ENCODE data around the gene RNU5B-1.

RNU5B-1 gene

DNA sequence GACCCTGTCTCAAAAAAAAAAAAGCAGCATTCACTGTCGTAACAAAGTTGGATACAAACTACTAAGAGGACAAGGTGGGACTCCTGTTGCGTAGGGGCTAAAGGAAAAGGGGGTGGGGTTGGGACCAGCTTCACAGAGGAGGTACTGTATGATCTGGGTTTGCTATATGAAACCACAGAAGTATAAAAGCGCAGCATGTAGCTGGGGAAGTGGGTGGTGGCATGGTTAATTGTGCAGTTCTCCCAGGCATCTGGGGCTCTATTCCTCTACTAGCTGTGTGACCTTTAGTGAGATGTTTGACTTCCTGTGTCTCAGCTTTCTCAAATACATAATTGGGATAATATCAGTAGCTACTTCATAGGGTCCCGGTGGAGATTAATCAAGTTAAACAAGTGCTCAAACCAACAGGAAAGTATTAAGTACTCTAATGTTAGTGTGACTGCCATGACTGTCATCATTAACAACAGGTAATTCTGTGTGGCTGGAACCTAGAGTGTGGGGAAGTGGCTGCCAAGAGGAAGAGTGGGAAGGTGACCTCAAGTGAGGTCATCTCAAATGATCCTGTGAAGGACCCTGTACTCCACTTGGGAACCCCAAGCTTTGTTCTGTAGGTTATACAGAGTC is 29.3 kb upstream of the RNU5B-1 start:
- TF ChIP-seq POLR2AphosphoS5 (IDR thresholded peaks at IDR 0.05; ENCODE audit: low read depth, low read length) (no peak), POLR2A (IDR thresholded peaks at IDR 0.05; ENCODE audit: low read depth, low read length) (no peak), TAF1 (IDR thresholded peaks at IDR 0.05; ENCODE audit: borderline replicate concordance, low read depth, low read length) (no peak)
- DNase-seq (ENCODE audit: insufficient read length): no peak
- no peak for FAIRE-seq

DNA sequence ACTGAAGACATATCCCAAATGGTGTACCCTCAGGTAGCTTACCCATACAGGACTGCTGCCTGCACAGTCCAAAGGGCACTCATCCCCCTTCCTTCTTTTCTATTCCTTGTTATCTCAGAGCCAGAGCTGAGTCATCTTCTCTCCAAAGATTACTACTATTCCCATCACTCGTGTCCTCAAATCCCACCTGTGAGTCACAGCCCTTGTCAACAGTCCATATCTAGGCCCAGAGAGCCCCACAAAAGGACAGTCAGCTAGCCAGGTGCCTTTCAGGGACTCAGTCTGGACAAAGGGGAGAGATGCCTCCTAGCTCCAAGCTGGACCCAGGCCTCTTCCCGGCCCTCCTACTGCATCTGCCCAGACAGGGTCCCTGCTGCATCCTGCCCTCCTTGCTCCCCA is 28.8 kb upstream of the RNU5B-1 start:
- FAIRE-seq (no peak), DNase-seq (ENCODE audit: insufficient read length) (no peak)
- no peak for TF ChIP-seq POLR2AphosphoS5 (IDR thresholded peaks at IDR 0.05; ENCODE audit: low read depth, low read length)
- no peak for TF ChIP-seq TAF1 (IDR thresholded peaks at IDR 0.05; ENCODE audit: borderline replicate concordance, low read depth, low read length)
- TF ChIP-seq POLR2A (IDR thresholded peaks at IDR 0.05; ENCODE audit: low read depth, low read length): no peak

DNA sequence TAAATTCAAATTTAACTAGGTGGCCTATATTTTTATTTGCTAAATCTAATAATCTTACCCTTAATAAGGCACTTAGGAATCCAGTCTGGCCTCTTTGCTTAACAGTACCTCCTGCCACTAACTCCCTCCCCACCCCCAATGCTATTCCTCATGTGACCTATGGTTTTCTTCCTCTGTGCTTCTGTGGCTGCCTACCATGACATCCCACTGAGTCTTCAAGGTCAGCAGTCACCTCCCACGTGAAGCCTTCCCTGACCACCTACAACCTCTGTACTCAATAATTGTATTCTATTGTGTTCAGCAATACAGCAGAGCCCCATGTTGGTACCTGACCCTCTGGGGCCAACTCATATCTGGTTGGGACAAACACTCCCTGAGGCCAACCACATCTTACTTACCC is 27.5 kb upstream of the RNU5B-1 start:
- no peak for TF ChIP-seq POLR2A (IDR thresholded peaks at IDR 0.05; ENCODE audit: low read depth, low read length)
- TF ChIP-seq POLR2AphosphoS5 (IDR thresholded peaks at IDR 0.05; ENCODE audit: low read depth, low read length): no peak
- no peak for TF ChIP-seq TAF1 (IDR thresholded peaks at IDR 0.05; ENCODE audit: borderline replicate concordance, low read depth, low read length)
- DNase-seq (ENCODE audit: insufficient read length): no peak
- FAIRE-seq: no peak

DNA sequence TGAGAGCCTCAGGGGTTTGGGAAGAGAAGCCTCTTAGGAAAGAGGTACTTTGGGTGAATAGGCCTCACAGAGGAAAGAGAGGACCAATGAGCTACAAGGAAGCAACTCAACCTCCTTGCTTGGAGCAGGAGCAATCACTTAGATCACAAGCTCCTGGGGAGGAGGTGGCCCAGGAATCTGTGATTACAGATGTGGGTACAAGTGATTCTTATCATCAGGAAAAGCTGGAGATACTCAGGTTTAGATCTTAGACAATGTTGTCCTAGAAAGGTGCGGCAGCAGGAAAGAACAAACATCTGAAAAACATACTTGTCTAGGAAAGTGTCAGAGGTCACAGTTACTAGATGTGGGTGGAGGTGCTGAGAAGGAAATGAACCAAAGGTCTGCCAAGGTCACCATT is 26.0 kb upstream of the RNU5B-1 start:
- DNase-seq (ENCODE audit: insufficient read length): no peak
- TF ChIP-seq POLR2AphosphoS5 (IDR thresholded peaks at IDR 0.05; ENCODE audit: low read depth, low read length) (no peak), TAF1 (IDR thresholded peaks at IDR 0.05; ENCODE audit: borderline replicate concordance, low read depth, low read length) (no peak), POLR2A (IDR thresholded peaks at IDR 0.05; ENCODE audit: low read depth, low read length) (no peak)
- FAIRE-seq: no peak

DNA sequence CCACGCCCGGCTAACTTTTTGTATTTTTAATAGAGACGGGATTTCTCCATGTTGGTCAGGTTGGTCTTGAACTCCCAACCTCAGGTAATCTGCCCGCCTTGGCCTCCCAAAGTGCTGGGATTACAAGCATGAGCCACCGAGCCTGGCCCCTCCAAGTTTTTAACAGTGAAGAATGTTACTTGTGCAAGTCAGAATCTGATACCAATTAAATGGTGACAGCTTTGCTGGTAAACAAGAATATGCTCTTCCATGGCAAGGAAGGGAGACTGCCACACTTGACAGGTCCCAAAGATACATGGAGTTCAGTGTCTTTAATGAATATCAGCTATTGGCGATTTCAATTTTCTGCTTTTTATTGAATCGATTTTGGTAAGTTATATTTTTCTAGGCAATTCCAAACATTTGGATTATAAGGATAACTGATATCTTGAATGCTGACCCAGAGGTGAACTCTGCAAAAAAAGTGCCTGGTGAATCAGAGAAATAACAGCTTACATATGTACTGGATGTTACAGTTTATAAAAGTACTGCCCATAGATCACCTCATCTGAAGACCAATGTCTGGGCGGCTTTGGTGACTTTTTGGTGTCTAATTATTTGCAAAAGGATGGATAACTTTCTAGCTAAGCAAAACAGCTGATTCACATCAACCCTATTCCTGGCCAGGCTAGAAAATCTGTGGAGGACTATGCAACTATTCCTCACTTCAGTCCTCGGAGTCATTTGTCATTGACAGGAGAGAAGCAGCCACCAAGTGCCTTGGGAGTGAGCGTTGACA is 19.0 kb upstream of the RNU5B-1 start:
- FAIRE-seq: no peak
- no peak for TF ChIP-seq POLR2AphosphoS5 (IDR thresholded peaks at IDR 0.05; ENCODE audit: low read depth, low read length)
- TF ChIP-seq TAF1 (IDR thresholded peaks at IDR 0.05; ENCODE audit: borderline replicate concordance, low read depth, low read length): no peak
- TF ChIP-seq POLR2A (IDR thresholded peaks at IDR 0.05; ENCODE audit: low read depth, low read length): no peak
- no peak for DNase-seq (ENCODE audit: insufficient read length)

DNA sequence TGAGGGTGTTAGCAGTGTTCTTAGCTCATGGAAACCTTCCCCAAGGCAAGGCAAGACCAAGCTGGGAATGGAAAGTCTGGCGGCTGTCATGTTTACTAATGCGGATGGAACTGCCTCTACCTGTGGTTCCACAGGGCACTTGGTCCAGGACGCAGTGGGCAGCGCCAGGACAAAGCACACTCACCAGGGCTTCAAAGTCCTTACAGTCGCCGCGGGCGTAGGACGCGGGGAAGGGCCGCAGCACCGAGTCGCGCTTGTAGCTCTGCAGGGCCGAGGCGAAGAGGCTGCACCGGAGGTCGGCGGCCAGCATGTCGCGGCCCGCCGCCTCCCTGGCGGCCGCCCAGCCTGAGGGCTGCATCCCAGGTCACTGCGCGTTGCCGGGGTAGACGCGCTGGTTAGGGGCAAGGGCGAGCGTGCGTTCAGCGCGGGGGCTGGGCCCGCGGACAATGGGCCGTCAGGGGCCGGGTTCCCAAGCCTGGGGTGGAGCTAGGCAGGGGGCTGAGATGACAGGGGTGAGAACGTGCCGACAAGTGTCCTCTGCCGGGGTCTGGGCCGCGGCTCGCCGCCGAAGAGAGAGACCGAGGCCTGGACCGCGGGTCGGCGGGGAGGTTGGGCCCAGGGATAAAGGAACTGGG is 18.3 kb upstream of the RNU5B-1 start:
- no peak for TF ChIP-seq TAF1 (IDR thresholded peaks at IDR 0.05; ENCODE audit: borderline replicate concordance, low read depth, low read length)
- TF ChIP-seq POLR2AphosphoS5 (IDR thresholded peaks at IDR 0.05; ENCODE audit: low read depth, low read length): no peak
- TF ChIP-seq POLR2A (IDR thresholded peaks at IDR 0.05; ENCODE audit: low read depth, low read length): no peak
- DNase-seq (ENCODE audit: insufficient read length) (no peak), FAIRE-seq (peak; percentile 60)

DNA sequence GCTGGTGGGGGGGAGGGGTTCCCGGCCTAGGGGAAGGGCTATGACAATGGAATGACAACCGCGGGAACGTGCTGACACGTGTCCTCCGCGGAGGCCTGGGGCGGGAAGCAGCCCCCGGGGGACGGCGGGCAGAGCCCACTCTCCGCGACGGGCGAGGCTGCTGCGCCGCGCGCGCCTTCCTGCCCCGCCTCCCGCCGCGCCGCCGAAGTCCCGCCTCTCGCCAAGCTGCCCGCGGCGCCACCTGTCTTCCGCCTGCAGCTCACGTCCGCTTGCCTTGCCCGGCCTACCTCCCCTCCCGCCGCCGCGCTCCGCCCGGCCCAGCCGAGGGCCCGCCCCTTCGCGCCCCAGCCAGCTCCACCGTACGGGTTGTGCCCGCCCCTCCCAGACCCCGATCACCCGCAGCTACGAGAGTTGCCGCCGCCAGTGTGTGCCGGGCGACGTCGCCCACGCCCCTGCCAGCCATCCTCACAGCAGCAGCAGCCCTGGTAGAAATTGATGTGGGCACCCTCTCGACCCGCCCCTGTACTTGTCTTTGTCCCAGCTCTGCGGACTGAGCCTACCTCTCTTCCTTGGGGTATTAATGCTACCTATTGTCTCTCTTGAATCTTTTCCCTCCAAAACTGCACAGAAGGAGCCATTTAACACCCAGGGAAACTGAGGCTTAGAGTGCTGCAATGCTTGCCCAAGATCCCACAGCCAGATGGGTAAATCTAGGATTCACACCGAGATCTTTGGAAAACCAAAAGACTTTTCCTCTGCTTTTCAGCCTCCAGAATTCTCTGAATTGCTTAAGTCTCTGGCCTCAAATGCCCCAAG is 17.6 kb upstream of the RNU5B-1 start, which contains the start of gene PARP16:
PARP16 (minus strand) TSS at position 180 of the 816 bp plus-strand sequence. CDS start 457 bp downstream, outside the sequence.
- peak; percentile 79 for DNase-seq (ENCODE audit: insufficient read length)
- TF ChIP-seq POLR2AphosphoS5 (IDR thresholded peaks at IDR 0.05; ENCODE audit: low read depth, low read length) (peak; percentile 55; the same call in 1 of the 2 replicates), TAF1 (IDR thresholded peaks at IDR 0.05; ENCODE audit: borderline replicate concordance, low read depth, low read length) (no peak), POLR2A (IDR thresholded peaks at IDR 0.05; ENCODE audit: low read depth, low read length) (peak; percentile 76)
- peak; percentile 93 for FAIRE-seq

DNA sequence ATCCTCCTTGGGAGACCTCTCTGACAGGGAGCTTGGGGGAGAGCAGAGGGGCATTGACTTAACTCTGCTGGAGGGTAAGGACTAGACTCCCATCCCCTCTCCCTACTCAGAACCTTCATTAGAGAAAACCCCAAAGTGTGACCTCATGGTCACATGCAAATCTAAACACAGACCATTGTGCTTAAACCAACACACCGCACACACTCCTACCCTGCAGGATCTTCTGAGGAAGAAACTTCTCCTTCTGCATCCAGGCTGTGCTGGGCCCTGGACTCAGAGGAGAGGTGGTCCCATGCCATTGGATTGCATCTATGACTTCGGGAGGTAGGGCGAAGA is 17.0 kb upstream of the RNU5B-1 start:
- TF ChIP-seq POLR2A (IDR thresholded peaks at IDR 0.05; ENCODE audit: low read depth, low read length) (no peak), POLR2AphosphoS5 (IDR thresholded peaks at IDR 0.05; ENCODE audit: low read depth, low read length) (no peak), TAF1 (IDR thresholded peaks at IDR 0.05; ENCODE audit: borderline replicate concordance, low read depth, low read length) (no peak)
- FAIRE-seq (no peak), DNase-seq (ENCODE audit: insufficient read length) (no peak)

DNA sequence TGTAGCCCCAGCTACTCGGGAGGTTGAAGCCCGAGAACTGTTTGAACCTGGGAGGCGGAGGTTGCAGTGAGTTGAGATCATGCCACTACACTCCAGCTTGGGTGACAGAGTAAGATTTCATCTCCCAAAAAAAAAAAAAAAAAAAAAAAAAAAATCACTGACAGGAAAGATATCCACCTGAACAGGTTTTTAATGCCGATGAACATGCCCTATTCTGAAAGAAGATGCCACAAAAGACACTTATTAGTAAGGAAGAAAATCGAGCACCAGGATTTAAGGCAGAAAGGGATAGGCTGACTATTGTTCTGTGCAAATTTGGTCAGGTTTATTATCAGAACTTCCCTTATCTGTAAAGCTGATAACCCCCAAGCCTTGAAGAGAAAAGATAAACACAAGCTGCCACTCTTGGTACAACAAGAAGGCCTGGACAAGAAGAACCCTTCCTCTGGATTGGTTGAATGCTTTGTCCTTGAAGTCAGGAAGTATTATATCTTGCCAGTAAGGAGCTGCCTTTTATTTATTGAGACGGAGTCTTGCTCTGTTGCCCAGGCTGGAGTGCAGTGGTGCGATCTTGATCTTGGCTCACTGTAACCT is 15.1 kb upstream of the RNU5B-1 start:
- TF ChIP-seq TAF1 (IDR thresholded peaks at IDR 0.05; ENCODE audit: borderline replicate concordance, low read depth, low read length) (no peak), POLR2AphosphoS5 (IDR thresholded peaks at IDR 0.05; ENCODE audit: low read depth, low read length) (no peak), POLR2A (IDR thresholded peaks at IDR 0.05; ENCODE audit: low read depth, low read length) (no peak)
- DNase-seq (ENCODE audit: insufficient read length) (no peak), FAIRE-seq (no peak)

DNA sequence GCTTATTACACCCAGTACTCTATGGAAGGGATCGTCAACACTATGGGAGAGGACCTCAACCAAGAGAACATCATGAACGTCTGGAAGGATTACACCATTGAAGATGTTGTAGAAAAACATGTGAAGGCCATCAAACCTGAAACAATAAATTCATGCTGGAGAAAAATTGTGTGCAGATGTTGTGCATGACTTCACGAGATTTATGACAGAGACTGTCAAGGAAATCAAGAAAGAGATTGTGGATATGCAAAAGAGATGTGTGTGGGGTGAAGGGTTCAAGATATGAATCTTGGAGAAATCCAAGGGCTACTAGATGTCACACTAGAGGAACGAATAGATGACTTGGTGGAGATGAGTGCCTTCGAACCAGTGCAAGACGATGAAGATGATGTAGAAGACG is 14.2 kb upstream of the RNU5B-1 start:
- FAIRE-seq (no peak), DNase-seq (ENCODE audit: insufficient read length) (no peak)
- TF ChIP-seq POLR2AphosphoS5 (IDR thresholded peaks at IDR 0.05; ENCODE audit: low read depth, low read length) (no peak), POLR2A (IDR thresholded peaks at IDR 0.05; ENCODE audit: low read depth, low read length) (no peak), TAF1 (IDR thresholded peaks at IDR 0.05; ENCODE audit: borderline replicate concordance, low read depth, low read length) (no peak)
